Measurements from ENCODE around the gene PRM1. TPM values are rescaled to one million over a fixed set of nuclear protein-coding genes. Genes with fewer than 3 reads are reported as not detected.

PRM1 gene
- total and polyA plus RNA-seq, 4 donors = not detected

DNA sequence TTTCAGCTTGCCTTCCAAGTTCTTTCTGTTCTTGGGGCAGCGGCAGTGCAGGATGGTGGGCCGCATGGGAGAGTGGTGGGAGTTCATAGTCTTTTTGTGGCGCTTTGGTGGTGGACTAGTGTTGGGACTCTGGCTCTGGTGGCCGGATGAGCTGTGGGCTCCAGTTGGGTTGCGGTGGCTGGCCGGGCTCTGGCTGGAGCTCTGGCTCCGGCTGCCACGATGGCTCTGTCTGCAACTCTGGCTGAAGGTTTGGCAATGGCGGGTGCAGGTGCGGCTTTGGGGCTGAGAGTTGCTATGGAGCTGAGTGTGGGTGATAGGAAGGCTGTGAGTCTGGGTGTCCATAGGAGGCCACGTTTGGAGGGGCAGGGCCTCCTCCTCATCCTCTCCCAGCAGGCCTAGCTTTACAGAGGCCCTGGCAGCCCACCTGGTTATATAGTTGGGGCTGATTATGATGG is 12.2 kb downstream of the PRM1 start, which contains the start of gene TNP2:
Gene TNP2 (minus strand): TSS at position 405 of the 455 bp plus-strand sequence. CDS start 63 bp downstream, at position 342.
- Histone ChIP-seq H3K27me3 (ENCODE audit: control insufficient read depth in 4 of 4, insufficient read depth in 4 of 4, low read length in 3 of 4) (no peaks in the 10 kb centered on the region), H3K4me3 (ENCODE audit: low read depth in 1 of 3, low read length in 3 of 3) (no peak within 1 kb of the TSS), H3K4me1 (ENCODE audit: control insufficient read depth in 4 of 4, insufficient read depth in 4 of 4, low read length in 3 of 4) (no peaks in the 10 kb centered on the region), H3K9ac (ENCODE audit: low read depth in 1 of 2, low read length in 2 of 2) (no peak within 1 kb of the TSS), H3K27ac (ENCODE audit: low read depth in 1 of 2, low read length in 2 of 2) (no peak within 1 kb of the TSS), H3K36me3 (ENCODE audit: control insufficient read depth in 4 of 4, insufficient read depth in 3 of 4, low read depth in 1 of 4, low read length in 3 of 4) (no peaks in the 10 kb centered on the region), H3K9me3 (ENCODE audit: control insufficient read depth in 4 of 4, low read length in 3 of 4) (no peaks in the 10 kb centered on the region)
- no peak for DNase-seq (ENCODE audit: low spot score)
- no peak for TF ChIP-seq ATF3 (IDR thresholded peaks at IDR 0.05)
- TF ChIP-seq HNF4A (conservative IDR thresholded peaks at IDR 0.05) = no peak
- no peak for TF ChIP-seq GABPA (IDR thresholded peaks at IDR 0.05 in 1 of 2, conservative IDR thresholded peaks at IDR 0.05 in 1 of 2)
- TF ChIP-seq MAX (IDR thresholded peaks at IDR 0.05) = no peak
- no peak for TF ChIP-seq FOXA2 (IDR thresholded peaks at IDR 0.05)
- TF ChIP-seq YY1 (IDR thresholded peaks at IDR 0.05) = no peak
- no peak for TF ChIP-seq CTCF (IDR thresholded peaks at IDR 0.05; ENCODE audit: low read depth, low read length, missing input control)
- TF ChIP-seq EGR1 (IDR thresholded peaks at IDR 0.05; ENCODE audit: low read depth in 2 of 2) = no peak
- no peak for TF ChIP-seq FOXA1 (IDR thresholded peaks at IDR 0.05)
- no peak for TF ChIP-seq ZBTB33 (IDR thresholded peaks at IDR 0.05)
- no peak for TF ChIP-seq SP1 (IDR thresholded peaks at IDR 0.05)
- no peak for TF ChIP-seq RAD21 (IDR thresholded peaks at IDR 0.05)
- no peak for TF ChIP-seq TAF1 (conservative IDR thresholded peaks at IDR 0.05)
- TF ChIP-seq NR2F2 (IDR thresholded peaks at IDR 0.05) = no peak
- TF ChIP-seq HNF4G (IDR thresholded peaks at IDR 0.05) = no peak
- WGBS = 97% methylated on average over 11 of the region's 11 CpGs

DNA sequence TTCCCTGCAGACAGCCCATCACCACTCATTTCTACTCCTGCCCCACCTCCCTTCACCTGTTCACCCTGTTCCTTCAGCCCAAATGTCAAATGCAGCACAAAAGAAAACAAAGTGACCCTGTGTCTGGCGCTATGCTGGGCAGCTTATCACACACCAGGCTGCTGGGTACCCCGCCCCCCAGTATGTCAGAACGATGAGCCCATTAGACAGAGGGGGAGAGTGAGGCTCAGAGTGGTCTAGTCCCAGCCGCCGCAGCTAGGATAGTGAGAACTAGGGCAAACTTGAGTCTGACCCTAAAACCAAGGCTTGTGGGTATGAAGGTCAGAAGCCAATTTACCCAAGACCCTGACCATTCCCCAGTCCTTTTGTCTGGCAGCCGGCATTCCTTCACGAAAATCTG is 16.0 kb downstream of the PRM1 start:
- no peak for DNase-seq (ENCODE audit: low spot score)
- H3K9me3 ChIP-seq (ENCODE audit: control insufficient read depth in 4 of 4, low read length in 3 of 4) = no peaks in the 10 kb centered on the region
- no peaks in the 10 kb centered on the region for H3K27me3 ChIP-seq (ENCODE audit: control insufficient read depth in 4 of 4, insufficient read depth in 4 of 4, low read length in 3 of 4)
- H3K4me3 ChIP-seq (ENCODE audit: low read depth in 1 of 3, low read length in 3 of 3) = no peak overlapping the region
- no peaks in the 10 kb centered on the region for H3K36me3 ChIP-seq (ENCODE audit: control insufficient read depth in 4 of 4, insufficient read depth in 3 of 4, low read depth in 1 of 4, low read length in 3 of 4)
- no peak for TF ChIP-seq ATF3 (IDR thresholded peaks at IDR 0.05)
- TF ChIP-seq YY1 (IDR thresholded peaks at IDR 0.05) = no peak
- TF ChIP-seq HNF4A (conservative IDR thresholded peaks at IDR 0.05) = no peak
- TF ChIP-seq MAX (IDR thresholded peaks at IDR 0.05) = no peak
- no peak for TF ChIP-seq RAD21 (IDR thresholded peaks at IDR 0.05)
- no peak for TF ChIP-seq FOXA1 (IDR thresholded peaks at IDR 0.05)
- TF ChIP-seq SP1 (IDR thresholded peaks at IDR 0.05) = no peak
- TF ChIP-seq GABPA (IDR thresholded peaks at IDR 0.05 in 1 of 2, conservative IDR thresholded peaks at IDR 0.05 in 1 of 2) = no peak
- no peak for TF ChIP-seq RXRA (IDR thresholded peaks at IDR 0.05)
- TF ChIP-seq ZBTB33 (IDR thresholded peaks at IDR 0.05) = no peak
- TF ChIP-seq NR2F2 (IDR thresholded peaks at IDR 0.05) = no peak
- TF ChIP-seq CTCF (IDR thresholded peaks at IDR 0.05; ENCODE audit: low read depth, low read length, missing input control) = no peak
- no peak for TF ChIP-seq EGR1 (IDR thresholded peaks at IDR 0.05; ENCODE audit: low read depth in 2 of 2)
- TF ChIP-seq REST (IDR thresholded peaks at IDR 0.05) = no peak
- 95% methylated on average over 7 of the region's 7 CpGs for WGBS
- H3K9ac ChIP-seq (ENCODE audit: low read depth in 1 of 2, low read length in 2 of 2) = no peak overlapping the region
- H3K4me1 ChIP-seq (ENCODE audit: control insufficient read depth in 4 of 4, insufficient read depth in 4 of 4, low read length in 3 of 4) = no peaks in the 10 kb centered on the region
- no peak overlapping the region for H3K27ac ChIP-seq (ENCODE audit: low read depth in 1 of 2, low read length in 2 of 2)
